T-helper 1 cell treated with Interleukin-12 subunit alpha and Interleukin-12 subunit beta and Interleukin-4 antibody, amounts not matched to agents 30 ng/mL and 1 ng/mL, for 36 hours (primary cell): ENCODE measurements around the gene DACT3. TPM values are rescaled to one million over a fixed set of nuclear protein-coding genes. Genes with fewer than 3 reads are reported as not detected.
"Not testable (repeated sequence)": the region's sequence is repeated elsewhere in the genome, so short reads cannot be mapped to it uniquely, and the experiment has no call there.

Experiments
- intact Hi-C: fragments of 100-400 bp; cut with micrococcal nuclease; formaldehyde crosslinking; loops from one replicate; pipeline ENCODE4 v1.15.1; 2024
- total RNA-seq: library from RNA; stranded (reverse); gene quantifications from 2 replicates; pipeline ENCODE4 v1.2.3, GENCODE V29; 2022

DACT3 gene
- total RNA-seq, 1 donor from 2014 or later = 1.9 TPM

DNA sequence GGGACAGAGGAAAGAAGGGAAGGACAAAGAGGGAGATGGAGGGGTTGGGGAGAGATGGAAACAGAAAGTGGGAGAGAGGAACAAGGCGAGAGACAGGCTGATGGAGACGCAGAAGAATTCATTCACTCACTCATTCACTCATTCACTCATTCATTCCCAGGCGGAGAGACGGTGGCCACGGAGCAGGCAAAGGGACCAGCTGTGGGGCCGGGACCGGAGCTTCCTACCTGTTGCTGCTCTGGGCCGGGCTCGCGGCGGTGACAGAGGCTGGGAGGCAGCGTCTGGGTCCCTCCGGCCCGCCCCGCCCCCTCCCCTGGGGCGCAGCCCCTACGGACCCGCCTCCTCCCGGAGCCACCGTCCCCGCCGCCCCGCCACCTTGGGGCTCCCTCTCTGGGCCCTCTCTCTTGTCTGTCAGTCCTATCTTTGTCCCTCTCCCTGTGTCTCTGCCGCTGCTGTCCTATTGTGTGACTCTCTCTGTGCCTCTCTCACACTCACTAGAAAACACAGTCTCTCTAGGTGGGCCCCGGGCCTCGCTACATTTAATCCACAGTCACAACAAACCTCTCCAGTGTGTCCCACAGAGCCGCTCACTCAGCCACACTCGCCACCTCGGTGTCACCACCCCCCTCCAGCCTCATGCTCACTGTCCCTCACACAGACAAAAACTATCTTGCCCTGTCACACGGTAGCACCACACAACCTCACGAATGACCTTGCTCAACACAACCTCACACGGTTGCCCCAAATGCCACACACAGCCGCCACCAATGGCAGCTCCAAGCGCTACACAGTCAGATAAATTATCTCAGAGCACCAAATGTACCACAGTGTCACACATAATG, 24.8 kb downstream of the DACT3 start, which contains the start of gene GNG8:
Gene GNG8, minus strand, starts transcription at position 283 of the 842 bp plus-strand sequence. CDS start 1,520 bp downstream, outside the sequence.
- intact Hi-C loops = no loop called here

DNA sequence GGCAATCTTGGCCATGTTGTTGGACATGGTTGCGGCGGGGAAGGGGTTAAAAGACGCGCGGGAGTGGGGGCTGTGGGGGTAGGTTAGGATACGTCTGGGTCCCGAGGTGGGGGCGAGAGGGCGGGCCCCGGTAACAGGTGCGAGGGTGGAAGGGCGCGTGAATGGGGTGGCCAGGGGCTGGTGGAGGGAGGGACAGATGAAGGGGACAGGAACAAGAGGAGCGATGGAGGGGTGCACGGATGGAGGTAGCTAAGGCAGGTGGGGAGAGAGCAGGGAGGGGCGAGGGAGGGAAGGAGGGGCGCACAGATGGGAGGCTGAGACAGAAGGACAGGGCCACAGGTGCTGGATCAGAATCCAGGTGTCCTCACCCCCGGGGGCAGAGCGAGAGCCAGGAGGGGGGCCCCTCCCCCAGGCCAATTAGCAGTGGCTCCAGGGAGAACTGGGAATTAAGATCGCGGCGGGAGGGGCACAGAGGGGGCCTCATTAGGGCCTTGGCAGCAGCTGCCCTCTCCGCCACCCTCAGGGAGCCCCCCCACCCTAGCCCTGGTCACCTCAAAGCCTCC, 26.2 kb downstream of the DACT3 start:
- intact Hi-C loops = loop anchor here (1.0 kb wide), 9 partner anchors 15 to 771 kb away; partner anchors contain the start of genes DACT3, INAFM1, PRKD2 and SLC1A5

- intact Hi-C loops = loop anchor here (1.0 kb wide), 9 partner anchors 15 to 771 kb away; partner anchors contain the start of genes DACT3, INAFM1, PRKD2 and SLC1A5
Measured at GRCh38 chr19:46634045-46634655, 26.8 kb downstream of the DACT3 start.

- intact Hi-C loops = no loop called here
Measured at GRCh38 chr19:46633130-46633529, 27.9 kb downstream of the DACT3 start.

DNA sequence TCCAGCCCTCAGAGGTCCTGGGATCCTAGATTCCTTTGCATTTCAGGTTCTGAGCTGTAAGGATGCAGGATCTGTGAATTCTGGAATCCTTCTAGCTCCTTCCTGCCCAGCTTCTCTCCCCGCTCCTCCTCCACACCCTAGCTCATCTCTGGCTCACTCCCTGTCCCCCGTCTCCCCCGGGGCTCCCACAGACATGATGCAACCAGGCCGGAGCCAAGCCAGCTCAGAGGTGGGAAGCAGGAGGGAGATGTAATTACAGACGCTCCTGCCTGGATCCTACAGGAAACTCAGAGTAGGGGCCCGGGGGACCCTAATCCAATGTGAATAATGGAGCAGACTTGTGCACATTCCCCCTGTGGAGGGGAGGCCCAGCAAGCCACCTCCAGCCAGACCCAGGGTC, 29.5 kb downstream of the DACT3 start:
- intact Hi-C loops = no loop called here

GRCh38 chr19:46630586-46631205, 30.3 kb downstream of the DACT3 start:
- intact Hi-C loops = no loop called here

GRCh38 chr19:46629546-46630025, 31.4 kb downstream of the DACT3 start:
- intact Hi-C loops = no loop called here

GRCh38 chr19:46628970-46629369, 32.0 kb downstream of the DACT3 start:
- intact Hi-C loops = not testable (repeated sequence)

- intact Hi-C loops = no loop called here
Measured at GRCh38 chr19:46626446-46626845, 34.5 kb downstream of the DACT3 start.

- intact Hi-C loops = no loop called here
Measured at GRCh38 chr19:46625731-46626130, 35.3 kb downstream of the DACT3 start.

DNA sequence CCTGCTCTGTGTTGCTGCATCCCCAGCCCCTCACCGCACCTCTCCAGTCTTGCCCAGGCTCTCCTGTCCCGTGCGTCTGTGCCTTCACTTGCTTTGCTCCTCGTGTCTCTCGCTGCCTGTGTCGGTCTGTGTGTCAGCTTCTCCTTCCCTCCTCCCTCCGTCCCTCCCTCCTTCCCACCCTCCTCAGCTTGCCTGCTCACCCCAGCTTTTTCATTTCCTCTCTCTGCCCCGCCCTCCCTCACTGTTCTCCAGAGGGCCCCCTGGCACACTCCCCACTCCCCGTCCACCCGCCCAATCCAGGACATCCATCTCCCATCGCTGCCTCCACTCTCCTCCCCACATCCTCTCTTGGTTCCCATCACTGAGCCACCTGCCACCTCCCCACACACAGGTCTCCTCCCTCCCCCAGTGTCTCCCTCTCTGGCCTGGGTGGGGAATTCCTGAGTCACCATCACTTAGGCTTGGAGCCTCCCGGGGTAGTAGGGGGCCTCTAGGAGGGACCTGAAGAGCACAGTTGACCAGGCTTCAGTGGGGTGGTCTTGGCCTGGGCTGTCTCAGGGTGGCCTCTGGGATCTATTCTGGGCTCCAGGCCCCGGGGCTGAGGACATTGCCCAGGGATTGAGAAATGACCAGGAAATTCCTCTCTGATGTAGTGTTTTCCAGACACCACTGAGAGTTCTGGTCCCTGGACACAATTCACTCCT, 35.9 kb downstream of the DACT3 start, which contains the start of gene PTGIR:
Gene PTGIR, minus strand, starts transcription at position 132 of the 704 bp plus-strand sequence. CDS start 864 bp downstream, outside the sequence.
- intact Hi-C loops = no loop called here

- intact Hi-C loops = no loop called here
Measured at GRCh38 chr19:46623915-46624502, 37.0 kb downstream of the DACT3 start.

DNA sequence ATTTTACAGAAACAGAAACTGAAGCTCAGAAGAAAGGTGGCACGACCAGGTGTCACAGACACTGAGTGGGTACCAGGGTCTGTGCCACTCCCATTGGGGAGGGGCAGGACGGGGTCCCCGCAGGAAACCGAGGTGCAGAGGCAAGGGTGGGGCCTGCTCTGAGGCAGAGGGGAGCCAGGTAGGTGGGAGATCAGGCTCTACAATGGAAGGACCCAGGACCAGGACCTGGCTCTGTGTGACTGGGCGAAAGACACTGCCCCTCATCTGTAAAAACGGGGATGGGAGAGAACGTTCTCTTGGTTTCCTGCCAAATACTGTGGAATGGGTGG, 38.9 kb downstream of the DACT3 start:
- intact Hi-C loops = no loop called here

DNA sequence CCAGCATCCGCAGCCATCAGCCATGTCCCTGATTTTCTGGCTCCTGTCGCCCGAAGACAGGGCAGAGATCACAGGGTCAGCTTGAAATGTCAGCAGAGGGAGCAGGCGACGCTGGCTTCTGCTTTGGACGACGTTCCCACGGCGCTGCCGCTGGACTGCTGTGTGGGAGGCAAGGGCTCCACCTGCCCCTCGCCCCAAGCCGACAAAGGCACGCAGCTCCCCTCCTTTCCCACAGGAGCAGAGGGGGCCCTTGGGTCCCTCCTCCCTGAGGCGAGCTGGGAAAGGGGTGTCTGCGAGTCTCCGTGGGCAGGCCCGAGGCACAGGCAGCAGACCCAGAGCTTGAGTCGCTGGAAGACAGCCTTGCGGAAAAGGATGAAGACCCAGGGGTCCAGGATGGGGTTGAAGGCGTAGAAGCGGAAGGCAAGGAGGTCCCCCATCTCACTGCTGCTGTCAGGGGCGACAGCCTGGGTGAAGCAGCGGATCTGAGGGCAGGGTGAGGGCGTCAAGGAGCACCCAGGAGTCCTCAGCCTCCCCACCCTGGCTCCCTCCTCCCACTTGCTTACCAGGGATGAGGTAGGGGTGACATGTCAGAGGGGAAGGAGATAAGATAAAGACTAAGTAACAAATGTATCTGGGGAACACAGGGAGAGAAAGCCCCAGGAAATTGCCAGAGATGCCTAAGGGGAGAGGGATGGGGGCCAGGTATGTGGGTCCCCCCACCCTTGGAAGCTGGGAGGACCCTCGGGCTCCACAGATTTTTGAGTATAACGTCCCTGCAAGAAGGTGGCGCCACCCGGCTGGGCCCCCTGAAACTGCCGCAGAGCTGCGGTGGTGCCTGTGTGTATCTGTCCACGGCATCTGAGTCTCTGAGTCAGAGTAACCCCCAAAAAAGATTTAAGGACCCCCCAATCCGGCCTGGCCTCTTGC, 39.5 kb downstream of the DACT3 start:
- intact Hi-C loops = no loop called here

DNA sequence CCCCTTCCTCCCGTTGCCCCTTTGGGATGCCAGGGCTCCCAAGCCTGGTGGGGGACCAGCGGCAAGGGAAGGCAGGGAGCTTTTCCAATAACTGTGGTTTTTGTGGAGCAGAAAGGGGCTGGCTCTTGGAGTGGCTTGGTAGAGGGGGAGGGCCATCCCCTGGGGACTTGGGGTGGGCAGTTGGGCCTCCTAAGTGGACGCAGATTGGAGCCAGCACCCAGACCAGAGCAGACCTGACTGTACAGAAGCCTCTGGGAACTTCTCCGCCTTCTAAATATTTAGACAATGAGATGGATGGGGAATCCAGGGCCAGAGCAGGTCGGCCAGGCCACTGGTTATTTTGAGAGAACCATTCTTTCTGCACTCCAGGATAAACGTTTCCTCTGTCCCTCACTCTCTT, 40.3 kb downstream of the DACT3 start:
- intact Hi-C loops = loop anchor here (1.0 kb wide), 1 partner anchor 9 kb away; no protein-coding TSS in a partner anchor

DNA sequence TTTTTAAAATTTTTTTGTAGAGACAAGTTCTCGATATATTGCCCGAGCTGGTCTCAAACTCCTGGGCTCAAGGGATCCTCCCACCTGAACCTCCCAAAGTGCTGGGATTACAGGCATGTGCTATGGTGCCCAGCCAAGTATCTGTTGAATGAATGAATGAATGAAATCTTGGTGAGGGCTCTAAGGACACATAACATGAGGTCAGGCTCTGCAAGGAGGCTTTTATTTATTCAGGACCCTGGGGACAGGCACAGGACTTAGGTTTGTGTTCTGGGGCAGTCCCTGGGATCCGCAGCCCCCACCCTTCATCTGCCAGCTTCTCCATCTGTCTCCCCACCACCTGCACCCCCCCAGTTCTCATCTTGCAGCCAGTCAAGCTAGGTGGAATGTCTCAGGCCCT, 40.7 kb downstream of the DACT3 start:
- intact Hi-C loops = loop anchor here (1.0 kb wide), 1 partner anchor 9 kb away; no protein-coding TSS in a partner anchor

DNA sequence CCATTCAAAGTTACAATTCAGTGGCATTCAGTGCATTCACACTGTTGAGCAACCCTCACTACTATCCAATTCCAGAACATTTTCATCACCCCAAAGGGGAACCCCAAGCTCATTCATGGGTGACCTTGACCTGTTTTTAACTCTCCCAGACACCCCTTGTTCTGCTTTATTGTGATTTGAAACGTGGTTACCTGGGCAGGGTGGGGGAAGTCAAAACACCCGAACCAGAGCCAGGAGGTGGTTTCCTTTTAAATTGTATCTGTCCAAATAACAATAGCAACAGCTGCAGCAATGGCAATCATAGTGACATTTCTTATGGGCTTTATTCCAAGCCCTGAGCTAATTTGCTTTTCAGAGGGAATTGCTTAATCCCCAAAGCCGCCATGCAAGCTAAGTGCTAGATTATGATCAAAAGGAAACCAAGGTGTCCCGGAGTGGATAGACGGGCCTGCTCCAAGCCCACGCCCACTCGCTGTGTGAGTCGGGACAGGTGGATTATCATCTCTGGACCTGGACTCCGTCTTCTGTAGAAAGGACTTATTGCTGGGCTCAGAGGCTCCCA, 42.2 kb downstream of the DACT3 start:
- intact Hi-C loops = loop anchor here (1.0 kb wide), 1 partner anchor 16 kb away; no protein-coding TSS in a partner anchor

DNA sequence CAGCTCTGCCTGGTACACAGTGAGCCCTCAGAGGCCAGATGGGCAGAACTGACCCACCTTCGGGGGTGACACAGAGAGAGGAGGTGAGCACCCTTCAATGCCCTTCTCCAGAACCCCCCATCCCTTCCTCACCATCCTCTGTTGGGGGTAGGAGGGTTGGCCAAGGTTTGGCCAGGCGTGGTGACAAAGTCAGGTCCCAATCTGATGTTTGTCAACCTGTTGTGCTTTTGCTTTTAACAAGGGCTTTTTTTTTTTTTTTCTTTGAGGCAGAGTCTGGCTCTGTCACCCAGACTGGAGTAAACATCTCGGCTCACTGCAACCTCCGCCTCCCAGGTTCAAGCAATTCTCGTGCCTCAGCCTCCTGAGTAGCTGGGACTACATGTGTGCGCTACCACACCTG, 43.4 kb downstream of the DACT3 start:
- intact Hi-C loops = loop anchor here (2.0 kb wide), 1 partner anchor 15 kb away; no protein-coding TSS in a partner anchor
